Liver (tissue), 3 donors: ENCODE measurements around the gene MORN4.

Experiments
- JUND ChIP-seq, 2 donors: IDR thresholded peaks; 2 replicates each; pipeline ENCODE4 v1.6.1; 2016; ENCODE audit warnings: antibody characterized with exemption in 2 of 2
- RXRA ChIP-seq, 2 donors: IDR thresholded peaks; 2 replicates each; pipeline ENCODE4 v1.6.1; 2017 to 2018; ENCODE audit warnings: antibody characterized with exemption in 2 of 2, mild to moderate bottlenecking in 1 of 2
- TF ChIP-seq, protein P1 (sequence below): fragments of 150-350 bp; IDR thresholded peaks from 2 replicates; pipeline ENCODE4 v1.5.1; 2017; ENCODE audit warnings: improper control_type of control experiment, low read depth, low read length; ENCODE audit not compliant: missing input control
- donor health status: healthy.
- donor health status: healthy.

DNA sequence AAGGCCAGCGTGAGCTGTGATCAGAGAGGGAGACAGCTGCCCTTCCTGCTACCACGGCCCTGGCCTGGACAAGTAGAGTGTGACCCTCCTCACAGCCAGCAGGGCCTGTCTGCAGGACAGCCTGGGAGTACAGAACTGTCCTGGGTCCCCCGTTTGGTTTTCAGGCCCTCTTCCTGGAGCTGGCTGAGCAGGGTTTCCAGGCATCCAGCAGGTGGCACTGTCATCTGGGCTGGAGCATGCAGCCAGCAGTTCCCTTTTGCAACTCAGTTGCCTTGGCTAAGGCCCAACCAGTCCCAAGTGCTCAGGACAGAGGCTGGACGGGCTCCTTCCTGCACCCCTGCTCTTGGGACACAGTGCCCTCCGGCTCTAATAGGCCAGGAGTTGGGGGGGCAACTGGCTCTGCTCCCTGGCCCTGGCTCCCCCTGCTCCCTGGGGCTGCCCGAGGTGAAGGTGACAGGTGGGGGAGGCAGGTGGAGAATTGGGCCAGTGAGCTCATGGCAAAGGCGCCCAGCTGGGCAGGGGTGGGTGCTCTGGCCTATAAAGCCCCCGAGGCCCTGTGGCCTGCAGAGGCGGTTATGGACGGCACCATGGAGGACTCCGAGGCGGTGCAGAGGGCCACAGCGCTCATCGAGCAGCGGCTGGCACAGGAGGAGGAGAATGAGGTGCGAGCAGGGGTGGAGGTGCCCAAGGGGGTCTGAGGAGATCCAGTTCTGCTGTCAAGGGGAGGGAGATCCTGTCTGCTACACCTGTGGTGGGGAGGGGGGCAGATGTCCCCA, 60.9 kb downstream of the MORN4 start, which contains the start of gene ANKRD2:
- no peak for TF ChIP-seq JUND (IDR thresholded peaks at IDR 0.05)
- TF ChIP-seq RXRA (IDR thresholded peaks at IDR 0.05): peak in 1 of 2 donors; percentile 30
- TF ChIP-seq, protein P1, sequence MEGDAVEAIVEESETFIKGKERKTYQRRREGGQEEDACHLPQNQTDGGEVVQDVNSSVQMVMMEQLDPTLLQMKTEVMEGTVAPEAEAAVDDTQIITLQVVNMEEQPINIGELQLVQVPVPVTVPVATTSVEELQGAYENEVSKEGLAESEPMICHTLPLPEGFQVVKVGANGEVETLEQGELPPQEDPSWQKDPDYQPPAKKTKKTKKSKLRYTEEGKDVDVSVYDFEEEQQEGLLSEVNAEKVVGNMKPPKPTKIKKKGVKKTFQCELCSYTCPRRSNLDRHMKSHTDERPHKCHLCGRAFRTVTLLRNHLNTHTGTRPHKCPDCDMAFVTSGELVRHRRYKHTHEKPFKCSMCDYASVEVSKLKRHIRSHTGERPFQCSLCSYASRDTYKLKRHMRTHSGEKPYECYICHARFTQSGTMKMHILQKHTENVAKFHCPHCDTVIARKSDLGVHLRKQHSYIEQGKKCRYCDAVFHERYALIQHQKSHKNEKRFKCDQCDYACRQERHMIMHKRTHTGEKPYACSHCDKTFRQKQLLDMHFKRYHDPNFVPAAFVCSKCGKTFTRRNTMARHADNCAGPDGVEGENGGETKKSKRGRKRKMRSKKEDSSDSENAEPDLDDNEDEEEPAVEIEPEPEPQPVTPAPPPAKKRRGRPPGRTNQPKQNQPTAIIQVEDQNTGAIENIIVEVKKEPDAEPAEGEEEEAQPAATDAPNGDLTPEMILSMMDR: peak; percentile 91
